Measurements from ENCODE around the gene SRY.
"Not testable (repeated sequence)": the region's sequence is repeated elsewhere in the genome, so short reads cannot be mapped to it uniquely, and the experiment has no call there.

The SRY gene

GRCh38 chrY:2787600-2787999 lies at the start of gene SRY:
Gene SRY, minus strand, starts transcription at chrY:2787682. Its CDS starts 79 bp downstream, at chrY:2787603.
- no peak for DNase-seq

GRCh38 chrY:2837078-2837477 lies 49.6 kb upstream of the SRY start:
- DNase-seq, result no peak

GRCh38 chrY:2835230-2835629 lies 47.7 kb upstream of the SRY start:
- no peak for DNase-seq

GRCh38 chrY:2828497-2828896 lies 41.0 kb upstream of the SRY start:
- no peak for DNase-seq

- DNase-seq, result no peak
Measured at GRCh38 chrY:2824471-2824870, 37.0 kb upstream of the SRY start.

- DNase-seq, result not testable (repeated sequence)
Measured at GRCh38 chrY:2817146-2817896, 29.8 kb upstream of the SRY start.

GRCh38 chrY:2800246-2800645 lies 12.8 kb upstream of the SRY start:
- no peak for DNase-seq

- no peak for DNase-seq
Measured at GRCh38 chrY:2797991-2798390, 10.5 kb upstream of the SRY start.

GRCh38 chrY:2796977-2797523 lies 9.6 kb upstream of the SRY start:
- DNase-seq, result no peak

- DNase-seq, result no peak
Measured at GRCh38 chrY:2789756-2790155, 2.3 kb upstream of the SRY start.

- DNase-seq, result no peak
Measured at GRCh38 chrY:2786876-2787512, 488 bp downstream of the SRY start.

Measured in stimulated activated CD4-positive, alpha-beta T cell treated with anti-CD3 and anti-CD28 coated beads, Interleukin-2, amount 100 ng/mL, for 24 hours (primary cell).